HG03064 (cell line): ENCODE data around the gene NRIP3.
"Not testable (repeated sequence)": the region's sequence is repeated elsewhere in the genome, so short reads cannot be mapped to it uniquely, and the experiment has no call there.

Source experiments
- ATAC-seq: cut with Tn5 transposase; IDR thresholded peaks from one replicate; pipeline ENCODE4 v1.9.1; 2021; ENCODE audit warnings: low read depth; ENCODE audit not compliant: unreplicated experiment

NRIP3 gene

DNA sequence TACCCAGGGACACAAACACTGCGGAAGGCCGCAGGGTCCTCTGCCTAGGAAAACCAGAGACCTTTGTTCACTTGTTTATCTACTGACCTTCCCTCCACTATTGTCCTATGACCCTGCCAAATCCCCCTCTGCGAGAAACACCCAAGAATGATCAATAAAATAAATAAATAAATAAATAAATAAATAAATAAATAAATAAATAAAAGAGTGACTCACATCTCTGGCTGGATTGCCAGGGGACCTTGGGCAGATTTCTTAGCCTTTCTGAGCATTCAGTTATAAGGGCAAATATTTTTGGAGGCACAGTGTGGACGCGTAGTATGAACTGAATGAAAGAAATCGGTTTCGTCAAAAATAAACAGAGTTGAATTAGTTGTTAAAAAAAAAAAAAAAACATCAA lies 24.4 kb downstream of the NRIP3 start:
- not testable (repeated sequence) for ATAC-seq

- no peak for ATAC-seq
Measured at GRCh38 chr11:8973121-8973520, 30.7 kb downstream of the NRIP3 start.

DNA sequence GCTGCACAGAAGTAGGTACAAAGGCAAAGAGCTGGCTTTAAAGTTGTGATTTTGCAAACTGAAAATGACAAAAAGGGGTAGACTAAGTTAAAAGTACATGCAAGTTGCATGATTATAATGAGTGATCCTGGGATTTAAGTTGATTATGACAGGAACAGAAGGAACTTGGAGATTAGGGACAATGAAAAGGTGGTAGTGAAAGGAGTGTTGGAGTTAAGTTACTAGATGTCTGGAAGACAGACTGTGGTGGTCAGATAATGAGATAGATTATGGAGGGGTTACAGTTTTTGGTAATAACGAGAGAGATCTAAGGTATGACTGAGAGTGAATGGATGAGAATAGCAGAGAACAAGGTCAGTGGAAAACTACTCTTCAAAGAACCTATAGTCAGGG lies 31.9 kb downstream of the NRIP3 start:
- no peak for ATAC-seq

DNA sequence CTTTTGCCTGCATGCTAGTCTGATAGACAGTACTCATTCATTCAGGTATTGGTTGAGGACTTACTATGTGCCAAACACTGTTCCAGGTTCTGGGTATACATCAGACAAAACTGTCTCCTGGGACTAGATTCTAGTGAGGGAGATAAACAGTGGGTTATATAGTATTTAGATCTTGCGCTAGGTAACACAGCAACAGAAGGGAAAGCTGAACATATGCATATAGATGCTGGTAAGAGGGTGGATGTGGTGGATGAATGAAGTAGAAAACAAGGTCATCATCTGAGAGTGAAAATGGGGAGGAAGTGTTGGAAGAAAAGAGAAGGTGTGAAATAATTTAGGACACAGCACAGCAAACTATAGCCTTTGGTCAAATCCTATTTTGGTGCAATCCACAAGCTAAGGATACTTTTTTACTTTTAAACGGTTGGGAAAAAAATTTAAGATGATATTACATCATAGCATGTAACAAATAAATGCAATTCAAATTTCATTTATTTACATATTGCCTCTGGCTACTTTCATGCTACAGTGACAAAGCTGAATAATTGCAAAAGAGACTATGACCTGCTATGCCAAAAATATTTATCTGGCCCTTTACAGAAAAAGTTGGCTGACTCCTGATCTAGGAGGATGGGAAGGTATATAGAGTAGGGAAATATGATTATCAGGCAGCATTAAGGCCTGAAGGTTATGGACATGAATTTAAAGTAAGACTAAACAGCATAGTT lies 32.4 kb downstream of the NRIP3 start:
- no peak for ATAC-seq

- ATAC-seq, result no peak
Measured at GRCh38 chr11:8967184-8967583, 36.6 kb downstream of the NRIP3 start.

DNA sequence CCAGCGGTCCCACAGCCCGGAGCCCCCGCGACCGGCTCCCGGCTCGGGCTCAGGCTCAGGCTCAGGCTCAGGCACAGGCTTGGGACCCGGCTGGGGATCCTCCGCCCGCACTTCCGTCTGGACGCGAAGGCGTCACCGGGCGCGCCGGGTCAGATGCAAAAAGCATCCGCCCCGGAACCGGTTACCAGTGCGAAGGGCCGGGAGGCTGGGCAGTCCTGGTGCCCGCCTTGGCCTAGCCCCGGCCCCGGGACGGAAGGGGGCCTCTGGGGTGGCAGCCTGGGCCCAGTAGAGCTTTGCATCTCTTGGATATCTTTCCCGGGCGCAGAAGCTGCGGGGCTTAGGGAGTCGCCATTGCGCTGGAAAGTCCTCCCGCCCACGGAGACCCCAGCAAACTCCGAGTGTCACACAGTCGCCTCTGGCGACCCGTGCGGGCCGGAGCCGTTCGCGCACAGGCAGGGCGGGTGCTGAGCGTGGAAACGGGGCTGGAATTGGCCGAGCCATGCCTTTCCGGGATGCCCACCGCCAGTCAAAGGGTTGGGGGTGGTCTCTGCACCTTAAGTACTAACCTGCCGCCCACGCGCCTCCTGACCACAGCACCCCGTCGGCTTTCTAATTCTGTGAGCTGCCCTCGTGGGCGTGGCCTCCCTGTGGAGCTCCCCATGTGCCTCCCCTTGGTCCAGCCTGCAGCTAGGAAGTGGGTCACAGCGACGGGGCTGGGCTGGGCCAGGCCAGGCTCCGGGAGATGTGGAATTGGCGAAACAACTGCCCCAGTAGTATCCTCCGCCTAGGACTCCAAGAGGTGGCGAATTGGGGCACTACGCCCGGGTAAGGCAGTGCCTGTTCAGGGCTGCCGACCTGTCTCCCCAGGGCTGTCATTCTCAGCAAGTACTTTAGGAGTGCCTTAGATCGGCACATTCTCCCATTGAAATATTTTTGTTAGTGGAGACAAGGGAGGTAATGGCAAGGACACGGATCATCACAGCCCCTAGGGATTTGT lies 39.2 kb downstream of the NRIP3 start, which contains the start of gene TMEM9B:
TSS of gene TMEM9B (minus strand) at position 119 of the 997 bp plus-strand sequence. CDS start 129 bp downstream, outside the sequence.
- peak; percentile 84 for ATAC-seq

- peak; percentile 49 for ATAC-seq
Measured at GRCh38 chr11:8963569-8964323, 40.1 kb downstream of the NRIP3 start.

GRCh38 chr11:8962841-8963240 lies 41.0 kb downstream of the NRIP3 start:
- no peak for ATAC-seq

- no peak for ATAC-seq
Measured at GRCh38 chr11:8961401-8961800, 42.4 kb downstream of the NRIP3 start.

GRCh38 chr11:8959546-8960166 lies 44.1 kb downstream of the NRIP3 start:
- ATAC-seq, result peak; percentile 32

- no peak for ATAC-seq
Measured at GRCh38 chr11:8956860-8957259, 46.9 kb downstream of the NRIP3 start.

- no peak for ATAC-seq
Measured at GRCh38 chr11:8948886-8949285, 54.9 kb downstream of the NRIP3 start.

GRCh38 chr11:8947230-8947943 lies 56.4 kb downstream of the NRIP3 start:
- ATAC-seq, result no peak

- no peak for ATAC-seq
Measured at GRCh38 chr11:8942518-8943066, 61.2 kb downstream of the NRIP3 start, which contains the start of gene ASCL3. Gene ASCL3 (minus strand): TSS chr11:8943016. CDS start chr11:8938161, 4,855 bp downstream.

DNA sequence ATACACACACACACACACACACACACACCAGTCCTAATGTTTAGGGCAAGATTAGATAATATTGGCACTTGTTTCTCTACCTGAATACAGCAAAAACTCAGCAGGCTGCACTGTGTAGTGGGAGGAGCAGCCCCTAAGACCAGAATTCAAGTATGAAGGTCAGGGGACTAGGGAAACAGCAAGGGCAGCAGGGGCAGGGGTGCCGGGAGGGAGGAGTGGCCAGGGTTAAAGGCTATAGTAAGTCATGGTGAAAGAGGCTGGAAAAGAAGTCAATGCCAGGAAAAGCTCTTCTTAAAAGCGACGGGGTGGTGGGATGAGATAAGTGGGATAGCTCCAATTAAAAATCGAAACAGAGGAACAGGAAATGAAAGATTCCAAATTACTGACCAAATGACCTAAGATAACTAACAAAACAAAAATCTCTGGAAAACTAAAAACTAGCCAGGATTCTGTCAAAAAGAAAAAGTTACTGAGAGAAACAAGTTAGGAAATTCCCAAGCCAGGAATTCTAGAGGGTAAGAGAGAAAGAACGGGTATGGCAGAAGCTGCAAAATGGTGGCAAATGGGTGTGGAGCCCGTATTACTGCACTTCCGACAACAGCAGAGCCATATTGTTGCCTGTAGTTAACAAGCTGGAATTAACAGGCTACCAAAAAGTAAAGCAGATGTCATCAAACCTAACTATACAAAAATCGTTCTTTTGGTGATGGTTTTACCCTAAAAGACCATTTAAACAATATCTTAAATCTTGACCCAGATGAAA lies 62.3 kb downstream of the NRIP3 start:
- no peak for ATAC-seq

GRCh38 chr11:8937659-8938058 lies 66.1 kb downstream of the NRIP3 start:
- no peak for ATAC-seq

DNA sequence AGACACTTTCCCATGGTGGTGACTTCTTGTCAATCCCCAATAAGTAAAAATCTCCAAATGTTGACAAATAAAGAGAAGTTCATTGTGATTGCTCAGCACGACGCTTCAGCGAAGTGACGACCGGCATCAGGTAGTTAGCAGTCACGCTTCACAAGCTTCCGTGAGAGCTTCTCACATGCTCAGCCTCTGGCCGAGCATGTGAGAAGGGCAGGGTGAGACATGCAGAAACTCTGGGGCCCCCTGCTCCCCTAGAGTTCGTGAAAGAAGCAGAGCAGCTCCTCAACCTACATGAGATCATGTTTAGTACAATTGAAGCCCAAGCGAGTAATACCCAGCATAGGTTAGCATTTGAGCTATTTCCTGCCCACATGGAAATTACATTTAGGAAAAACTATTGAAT lies 66.6 kb downstream of the NRIP3 start:
- ATAC-seq, result no peak

DNA sequence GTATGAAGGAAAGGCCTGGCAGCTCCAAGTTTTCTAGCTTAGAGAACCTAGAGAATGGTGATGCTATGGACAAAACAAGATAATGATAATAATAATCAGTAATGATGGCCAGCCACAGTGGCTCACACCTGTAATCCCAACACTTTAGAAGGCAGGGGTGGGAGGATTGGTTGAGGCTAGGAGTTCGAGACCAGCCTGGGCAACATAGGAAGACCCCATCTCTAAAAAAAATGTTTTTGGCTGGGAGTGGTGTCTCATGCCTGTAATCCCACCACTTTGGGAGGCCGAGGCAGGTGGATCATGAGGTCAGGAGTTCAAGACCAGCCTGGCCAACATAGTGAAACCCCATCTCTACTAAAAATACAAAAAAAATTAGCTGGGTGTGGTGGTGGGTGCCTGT lies 68.0 kb downstream of the NRIP3 start:
- not testable (repeated sequence) for ATAC-seq
